ENCODE results near the gene CSNK1E.

DNA sequence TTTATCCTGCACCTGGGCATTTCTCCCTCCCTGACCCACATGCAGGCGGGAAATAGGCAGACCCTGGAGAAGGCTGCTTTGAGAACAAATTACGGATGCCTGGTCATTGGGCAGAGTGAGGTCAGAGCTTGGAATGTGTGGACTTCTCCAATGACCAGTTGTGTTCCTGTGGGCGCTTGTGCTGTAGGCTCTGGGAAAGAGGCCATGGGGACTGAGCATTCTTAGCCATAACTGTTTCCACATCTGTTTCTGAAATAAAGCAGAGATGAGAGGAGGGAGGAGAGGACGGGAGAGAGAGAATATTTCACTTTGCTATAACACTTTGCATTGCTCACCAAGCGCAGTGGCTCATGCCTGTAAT, 33.2 kb downstream of the CSNK1E start:
- no peak for TF ChIP-seq CTCF (conservative IDR thresholded peaks at IDR 0.05; ENCODE audit: low read depth, low read length)
- no peak for TF ChIP-seq EZH2 (IDR thresholded peaks at IDR 0.05; ENCODE audit: borderline replicate concordance, low read depth, low read length, poor library complexity, severe bottlenecking)
